AG04450 (cell line): Measurements from ENCODE around the gene OXLD1. TPM values are rescaled to one million over a fixed set of nuclear protein-coding genes. Genes with fewer than 3 reads are reported as not detected.

Experiments used
- CTCF ChIA-PET: fragments of 300-600, 350-600 bp; formaldehyde crosslinking; extraction: SDS; loops from one replicate; lab custom pipeline; 2022; ENCODE audit warnings: antibody characterized with exemption, inconsistent platforms; lab: Charles Lee
- POLR2A ChIA-PET: fragments of 350-600 bp; formaldehyde crosslinking; extraction: SDS; loops from one replicate; lab custom pipeline; 2021; ENCODE audit warnings: antibody characterized with exemption, inconsistent platforms; lab: Yijun Ruan, JAX
- DNase-seq: peaks from one replicate; pipeline ENCODE4 v3.0.0-alpha.2; 2011; ENCODE audit warnings: low read depth, low spot score
- H3K27ac ChIP-seq: one replicate; pipeline ENCODE4 v1.5.1; 2012; ENCODE audit warnings: low read depth, low read length, control low read depth
- H3K27me3 ChIP-seq: one replicate; pipeline ENCODE4 v1.6.0; 2012; ENCODE audit warnings: low read length; ENCODE audit not compliant: control insufficient read depth, insufficient read depth
- H3K4me3 ChIP-seq: 2 replicates; pipeline ENCODE4 v1.5.1; 2011; ENCODE audit warnings: mild to moderate bottlenecking, low read depth, low read length, control low read depth
- H3K9me3 ChIP-seq: 2 replicates; pipeline ENCODE4 v1.5.1; 2012; ENCODE audit warnings: low read length; ENCODE audit not compliant: control insufficient read depth, insufficient read depth
- polyA plus RNA-seq: library from polyadenylated mRNA; depleted of rRNA; stranded (reverse); fragments of >200 nt; gene quantifications from 2 replicates; pipeline ENCODE4 v1.2.3, GENCODE V29; 2011
- TF ChIP-seq, protein P1 (sequence below): IDR thresholded peaks from 2 replicates; pipeline ENCODE4 v1.5.1; 2011; ENCODE audit warnings: low read depth, low read length, control low read depth, inconsistent platforms

The OXLD1 gene
- polyA plus RNA-seq, 1 experiment: 13.4 TPM

DNA sequence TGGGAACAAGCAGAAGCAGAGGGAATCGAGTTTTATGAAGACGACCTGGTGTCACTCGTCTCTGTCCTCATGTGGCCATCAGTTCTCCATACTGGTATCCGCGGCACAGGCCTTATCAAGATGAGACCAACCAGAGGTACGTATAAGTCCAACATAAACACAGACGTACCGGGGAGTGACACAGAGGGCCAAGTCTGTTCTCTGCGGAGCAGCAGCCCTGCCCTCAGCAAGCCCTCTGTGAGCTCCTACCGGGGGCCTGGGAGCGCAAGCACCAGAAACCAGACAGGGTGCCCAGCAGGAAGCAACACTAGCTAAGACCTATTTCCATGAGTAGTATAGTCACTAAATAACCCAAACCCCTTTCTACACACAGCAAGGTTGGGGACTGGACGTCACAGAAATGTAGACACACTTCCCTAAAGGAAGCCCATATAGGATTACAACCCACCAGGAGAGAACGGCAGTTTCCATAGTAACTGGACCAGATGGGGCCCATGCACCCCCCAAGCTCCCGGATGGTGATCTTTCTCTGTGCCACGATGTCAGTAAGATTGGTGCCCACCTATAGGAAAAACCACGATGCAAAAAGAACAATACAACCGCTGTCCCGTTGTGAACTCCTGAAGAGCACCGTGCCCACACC lies 16.3 kb upstream of the OXLD1 start:
- CTCF ChIA-PET: interaction anchor here (1.2 kb wide), 1 partner anchor 82 kb away, joined by 3 read pairs; no protein-coding TSS in a partner anchor
- TF ChIP-seq, protein P1, sequence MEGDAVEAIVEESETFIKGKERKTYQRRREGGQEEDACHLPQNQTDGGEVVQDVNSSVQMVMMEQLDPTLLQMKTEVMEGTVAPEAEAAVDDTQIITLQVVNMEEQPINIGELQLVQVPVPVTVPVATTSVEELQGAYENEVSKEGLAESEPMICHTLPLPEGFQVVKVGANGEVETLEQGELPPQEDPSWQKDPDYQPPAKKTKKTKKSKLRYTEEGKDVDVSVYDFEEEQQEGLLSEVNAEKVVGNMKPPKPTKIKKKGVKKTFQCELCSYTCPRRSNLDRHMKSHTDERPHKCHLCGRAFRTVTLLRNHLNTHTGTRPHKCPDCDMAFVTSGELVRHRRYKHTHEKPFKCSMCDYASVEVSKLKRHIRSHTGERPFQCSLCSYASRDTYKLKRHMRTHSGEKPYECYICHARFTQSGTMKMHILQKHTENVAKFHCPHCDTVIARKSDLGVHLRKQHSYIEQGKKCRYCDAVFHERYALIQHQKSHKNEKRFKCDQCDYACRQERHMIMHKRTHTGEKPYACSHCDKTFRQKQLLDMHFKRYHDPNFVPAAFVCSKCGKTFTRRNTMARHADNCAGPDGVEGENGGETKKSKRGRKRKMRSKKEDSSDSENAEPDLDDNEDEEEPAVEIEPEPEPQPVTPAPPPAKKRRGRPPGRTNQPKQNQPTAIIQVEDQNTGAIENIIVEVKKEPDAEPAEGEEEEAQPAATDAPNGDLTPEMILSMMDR: no peak
- POLR2A ChIA-PET: interaction anchor here (0.6 to 3.4 kb wide), 5 partner anchors 17 to 678 kb away, joined by 3 to 35 read pairs (median 7); partner anchors contain the start of genes CCDC137, MRPL12, NPLOC4 and OXLD1
- no peaks in the 10 kb centered on the region; the same call in 1 of the 2 replicates for H3K9me3 ChIP-seq
- peak overlapping the region; percentile 65 for H3K27ac ChIP-seq
- DNase-seq: no peak
- peak overlapping the region; percentile 92 for H3K4me3 ChIP-seq
- H3K27me3 ChIP-seq: no peaks in the 10 kb centered on the region

DNA sequence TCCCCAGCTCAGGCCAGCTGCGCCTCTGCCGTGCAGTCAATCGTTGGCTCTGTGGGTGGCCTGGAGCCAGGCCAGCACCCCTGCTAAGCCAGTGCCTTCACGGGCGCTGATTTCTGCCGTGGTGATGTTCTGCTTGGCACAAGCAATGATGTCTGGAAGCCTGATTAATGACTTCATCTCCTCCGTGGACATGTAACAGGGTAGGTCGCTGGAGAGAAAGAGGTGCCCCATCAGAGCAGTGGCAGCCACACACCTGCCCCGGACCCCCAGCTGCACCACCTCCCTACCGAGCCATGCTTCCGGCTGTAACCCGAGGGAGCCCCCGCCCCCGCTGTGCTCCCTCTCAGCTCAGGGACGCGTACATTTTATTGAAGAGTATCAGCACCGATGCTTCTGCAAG lies 15.3 kb upstream of the OXLD1 start:
- Histone ChIP-seq H3K9me3 (no peaks in the 10 kb centered on the region; the same call in 1 of the 2 replicates), H3K27ac (no peak overlapping the region), H3K27me3 (no peaks in the 10 kb centered on the region), H3K4me3 (no peak overlapping the region)
- DNase-seq: no peak
- ChIA-PET POLR2A (no interaction called here), CTCF (no interaction called here)
- TF ChIP-seq, protein P1: no peak

DNA sequence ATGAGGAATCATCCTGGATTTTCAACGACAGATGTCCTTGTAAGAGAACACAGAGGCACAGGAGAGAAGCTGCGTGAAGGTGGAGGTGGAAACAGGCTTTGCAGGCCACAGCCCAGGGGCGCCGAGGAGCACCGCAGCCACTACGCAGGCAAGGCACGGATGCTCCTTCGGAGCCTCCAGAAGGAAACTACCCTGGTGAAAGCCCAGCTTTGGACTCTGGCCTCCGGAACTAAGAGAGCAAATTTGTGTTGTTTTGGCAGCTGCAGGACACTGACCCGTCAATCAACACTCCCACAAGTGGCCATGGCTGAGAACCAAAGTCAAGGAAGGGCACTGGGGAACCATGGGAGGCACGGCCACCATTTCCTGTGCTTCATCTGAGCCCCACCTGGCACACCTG lies 13.7 kb upstream of the OXLD1 start:
- Histone ChIP-seq H3K27me3 (no peaks in the 10 kb centered on the region), H3K27ac (peak overlapping the region; percentile 11), H3K9me3 (no peaks in the 10 kb centered on the region; the same call in 1 of the 2 replicates), H3K4me3 (no peak overlapping the region)
- DNase-seq: no peak
- CTCF ChIA-PET: no interaction called here
- POLR2A ChIA-PET: interaction anchor here (0.7 kb wide), 1 partner anchor 38 kb away, joined by 5 read pairs; no protein-coding TSS in a partner anchor
- TF ChIP-seq, protein P1: no peak

DNA sequence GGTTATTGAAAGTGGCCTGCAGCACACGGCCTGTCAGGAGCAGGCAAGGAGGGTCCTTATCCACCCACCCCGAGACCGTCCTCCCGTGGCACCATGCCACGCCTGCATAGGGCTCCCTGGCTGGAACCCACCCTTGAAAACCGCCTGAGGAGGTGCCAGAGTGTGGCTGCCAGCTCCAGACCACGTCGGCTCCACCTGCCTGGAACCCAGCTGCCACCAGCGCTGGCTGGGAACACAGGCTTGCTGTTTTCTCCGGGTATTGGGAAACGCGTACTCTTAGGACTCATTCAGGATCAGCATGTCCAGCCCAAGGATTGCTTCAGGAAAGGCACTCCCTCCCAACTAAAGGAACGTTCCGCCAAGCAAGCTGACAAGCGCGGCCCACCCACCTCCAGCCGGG lies 10.5 kb upstream of the OXLD1 start:
- Histone ChIP-seq H3K27me3 (no peaks in the 10 kb centered on the region), H3K27ac (no peak overlapping the region), H3K9me3 (no peaks in the 10 kb centered on the region; the same call in 1 of the 2 replicates), H3K4me3 (no peak overlapping the region)
- POLR2A ChIA-PET: no interaction called here
- TF ChIP-seq, protein P1: no peak
- CTCF ChIA-PET: no interaction called here
- DNase-seq: no peak
